AG09309 (cell line): ENCODE measurements around the gene NAA80.

Experiments used
- DNase-seq: peaks from one replicate; pipeline ENCODE4 v3.0.0-alpha.2; 2010; ENCODE audit warnings: low read depth
- H3K4me3 ChIP-seq: 2 replicates; pipeline ENCODE4 v1.5.1; 2011; ENCODE audit warnings: mild to moderate bottlenecking, low read depth, low read length, moderate library complexity; ENCODE audit not compliant: control insufficient read depth
- TF ChIP-seq, protein P1 (sequence below): IDR thresholded peaks from 2 replicates; pipeline ENCODE4 v1.5.1; 2011; ENCODE audit warnings: mild to moderate bottlenecking, low read depth, low read length, inconsistent platforms; ENCODE audit not compliant: insufficient read depth, control insufficient read depth; ENCODE audit errors: missing control alignments

The NAA80 gene

DNA sequence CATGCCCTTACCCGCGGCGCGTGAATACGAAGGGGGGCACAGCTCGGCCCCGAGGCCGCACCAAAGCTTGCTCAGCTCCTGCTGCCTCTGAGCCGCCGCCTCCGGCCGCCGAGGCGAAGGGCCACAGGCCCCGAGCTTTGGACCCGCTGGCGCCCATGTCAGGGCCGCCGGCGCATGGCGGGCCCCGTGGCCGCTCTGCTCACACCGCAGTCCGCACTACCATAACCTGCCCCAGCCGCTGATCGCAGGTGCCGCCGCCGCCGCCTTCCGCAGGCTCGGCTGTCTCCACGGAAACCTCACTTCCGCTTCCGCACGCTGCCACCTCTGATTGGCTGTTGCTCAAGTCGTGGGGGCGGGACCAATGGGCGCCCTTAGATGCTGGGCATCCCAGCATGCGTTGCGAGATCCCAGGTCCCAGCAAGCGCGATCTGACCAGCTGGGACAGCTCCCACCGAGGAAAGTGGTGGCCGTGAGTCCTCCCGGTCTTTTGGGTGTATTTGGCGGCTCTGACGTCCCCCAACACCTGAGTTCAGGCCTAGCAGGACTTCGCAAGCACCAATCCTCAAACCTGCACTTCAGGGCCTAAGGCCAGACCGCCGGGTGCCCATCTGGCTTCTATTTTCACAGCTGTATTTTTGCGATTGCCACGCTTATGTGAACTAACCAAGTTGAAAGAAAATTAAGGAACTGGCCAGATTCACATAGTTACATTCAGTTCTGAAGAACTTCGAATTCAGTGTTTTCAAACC, 28.9 kb upstream of the NAA80 start, which contains the start of gene TUSC2:
Gene TUSC2 (minus strand): TSS at position 281 of the 749 bp plus-strand sequence. CDS start 124 bp downstream, at position 157.
- peak; percentile 72 for DNase-seq
- TF ChIP-seq, protein P1, sequence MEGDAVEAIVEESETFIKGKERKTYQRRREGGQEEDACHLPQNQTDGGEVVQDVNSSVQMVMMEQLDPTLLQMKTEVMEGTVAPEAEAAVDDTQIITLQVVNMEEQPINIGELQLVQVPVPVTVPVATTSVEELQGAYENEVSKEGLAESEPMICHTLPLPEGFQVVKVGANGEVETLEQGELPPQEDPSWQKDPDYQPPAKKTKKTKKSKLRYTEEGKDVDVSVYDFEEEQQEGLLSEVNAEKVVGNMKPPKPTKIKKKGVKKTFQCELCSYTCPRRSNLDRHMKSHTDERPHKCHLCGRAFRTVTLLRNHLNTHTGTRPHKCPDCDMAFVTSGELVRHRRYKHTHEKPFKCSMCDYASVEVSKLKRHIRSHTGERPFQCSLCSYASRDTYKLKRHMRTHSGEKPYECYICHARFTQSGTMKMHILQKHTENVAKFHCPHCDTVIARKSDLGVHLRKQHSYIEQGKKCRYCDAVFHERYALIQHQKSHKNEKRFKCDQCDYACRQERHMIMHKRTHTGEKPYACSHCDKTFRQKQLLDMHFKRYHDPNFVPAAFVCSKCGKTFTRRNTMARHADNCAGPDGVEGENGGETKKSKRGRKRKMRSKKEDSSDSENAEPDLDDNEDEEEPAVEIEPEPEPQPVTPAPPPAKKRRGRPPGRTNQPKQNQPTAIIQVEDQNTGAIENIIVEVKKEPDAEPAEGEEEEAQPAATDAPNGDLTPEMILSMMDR, result no peak
- H3K4me3 ChIP-seq, result peak within 1 kb of the TSS; percentile 82

DNA sequence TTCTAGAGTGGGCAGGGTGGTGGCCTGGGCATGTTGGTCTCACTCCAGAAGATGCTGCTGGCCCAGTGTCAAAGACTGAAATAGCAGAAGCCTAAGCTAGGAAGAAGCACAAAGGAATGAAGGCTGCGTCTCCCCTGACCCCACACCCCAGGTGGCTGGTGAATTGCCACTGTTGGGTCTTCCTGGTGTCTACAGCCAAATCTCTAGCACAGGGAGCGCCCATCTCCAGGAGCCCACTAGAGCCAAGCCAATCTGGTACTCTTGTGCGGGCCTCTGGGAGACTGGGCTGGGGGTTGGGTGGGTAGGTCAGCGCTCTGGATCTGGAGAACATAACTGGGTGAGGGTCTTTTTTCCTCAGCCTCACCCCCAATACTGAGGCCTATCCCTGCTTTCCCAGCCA, 27.9 kb upstream of the NAA80 start:
- H3K4me3 ChIP-seq, result peak overlapping the region; percentile 82
- TF ChIP-seq, protein P1, result no peak
- no peak for DNase-seq

DNA sequence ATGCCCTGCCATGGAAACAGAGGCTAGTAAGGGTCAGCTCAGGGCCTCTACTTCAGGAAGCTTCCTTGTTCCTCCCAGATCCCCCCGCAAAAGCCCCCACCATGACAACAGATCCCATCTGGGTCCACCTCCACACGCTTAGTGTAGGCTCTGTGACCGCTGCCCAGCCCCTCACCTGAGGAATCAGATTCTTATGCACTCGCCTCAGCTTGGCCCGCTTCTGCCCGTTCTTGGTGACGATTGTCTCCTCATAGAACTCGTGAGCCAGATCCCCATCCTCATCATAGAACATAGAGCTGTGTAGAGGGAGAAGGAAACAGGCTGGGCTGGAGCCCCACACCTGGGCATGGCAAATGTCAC, 27.0 kb upstream of the NAA80 start:
- H3K4me3 ChIP-seq, result no peak overlapping the region
- TF ChIP-seq, protein P1, result no peak
- no peak for DNase-seq

DNA sequence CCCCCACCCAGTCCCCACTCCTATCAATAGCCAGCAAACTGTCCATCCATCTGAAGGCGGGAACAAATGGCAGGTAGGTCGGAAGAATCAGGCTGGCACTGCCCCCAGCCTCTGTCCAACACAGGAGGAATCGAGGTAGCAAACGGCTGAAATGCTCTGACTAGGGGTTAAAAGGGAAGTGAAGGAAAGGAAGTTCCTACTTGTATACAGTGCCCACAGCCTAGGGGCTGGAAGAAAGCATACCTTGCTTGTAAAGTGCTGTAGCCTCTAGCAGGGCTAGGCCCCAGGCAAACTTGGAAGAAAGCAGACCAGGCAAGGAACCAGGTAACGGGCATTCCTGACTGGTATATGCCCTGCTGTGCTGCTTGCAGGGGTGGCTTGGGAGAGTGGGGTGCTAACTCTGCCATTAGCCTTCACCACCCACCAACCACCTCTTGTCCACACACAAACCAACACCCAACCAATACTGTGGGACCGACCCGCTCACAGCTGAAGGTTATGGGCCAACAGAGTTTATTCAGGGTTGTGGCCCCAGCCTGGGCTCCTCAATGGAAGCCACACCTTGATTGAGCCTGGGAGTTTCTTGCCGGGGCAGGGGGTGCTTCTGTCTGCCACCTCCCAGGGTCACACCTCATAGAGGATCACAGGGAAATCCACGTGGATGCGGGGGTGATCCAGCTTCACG, 26.4 kb upstream of the NAA80 start:
- H3K4me3 ChIP-seq, result no peak overlapping the region
- DNase-seq, result no peak
- TF ChIP-seq, protein P1, result no peak

DNA sequence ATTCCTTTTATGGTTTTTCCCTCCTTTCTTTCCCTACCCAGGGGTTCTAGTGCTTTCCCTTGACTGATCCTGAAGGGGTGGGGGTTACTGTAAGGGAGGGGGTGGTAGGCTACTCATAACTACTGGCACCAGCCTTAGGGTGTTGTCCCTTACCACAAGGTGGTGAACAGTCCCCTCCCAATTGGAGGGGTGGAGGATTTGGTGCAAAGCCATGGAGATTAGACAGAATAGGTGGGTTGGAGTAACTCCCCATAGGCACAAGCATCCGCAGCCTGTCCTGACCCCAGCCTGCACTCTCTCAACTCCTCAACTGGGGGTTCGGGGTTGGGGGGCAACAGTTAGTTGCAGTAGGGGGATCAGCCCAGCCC, 25.9 kb upstream of the NAA80 start:
- DNase-seq, result no peak
- H3K4me3 ChIP-seq, result no peak overlapping the region
- TF ChIP-seq, protein P1, result no peak

DNA sequence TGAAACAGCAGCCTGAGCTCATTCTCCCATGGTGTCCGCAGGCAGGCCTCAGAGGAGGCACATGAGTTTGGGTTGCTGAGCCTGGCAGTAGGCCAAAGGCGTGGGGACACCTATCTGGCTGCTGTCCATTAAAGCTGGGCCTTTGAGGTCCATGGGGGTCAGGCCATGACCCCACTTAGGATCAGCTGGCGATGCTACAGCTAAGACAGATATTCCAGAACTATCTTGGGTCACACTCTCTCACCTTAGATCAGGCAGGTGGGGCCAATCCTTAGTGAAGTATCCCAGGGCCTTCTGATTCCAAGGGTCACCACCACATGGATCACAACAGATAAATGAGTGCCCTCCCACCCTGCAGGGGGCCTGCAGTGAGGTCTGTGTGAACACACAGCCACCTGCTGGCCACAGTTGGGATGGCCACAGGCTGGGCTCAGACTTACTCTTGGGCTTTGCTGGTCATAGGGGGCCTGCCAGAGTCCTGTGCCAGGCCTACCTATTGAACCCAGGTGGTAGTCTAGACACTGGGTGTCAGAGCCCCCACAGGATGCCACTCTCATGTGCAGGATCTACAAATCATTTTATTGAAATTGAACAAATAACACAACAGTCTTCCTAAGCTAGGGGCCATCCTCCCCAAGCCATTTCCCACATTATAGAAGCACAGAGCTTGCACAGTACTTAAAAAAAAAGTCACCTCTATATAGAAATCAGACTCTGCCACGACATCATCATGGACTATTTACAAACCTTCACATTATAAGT, 25.3 kb upstream of the NAA80 start:
- H3K4me3 ChIP-seq, result no peak overlapping the region
- DNase-seq, result no peak
- TF ChIP-seq, protein P1, result peak; percentile 86
